Measurements from ENCODE around the gene OBSL1.

DNA sequence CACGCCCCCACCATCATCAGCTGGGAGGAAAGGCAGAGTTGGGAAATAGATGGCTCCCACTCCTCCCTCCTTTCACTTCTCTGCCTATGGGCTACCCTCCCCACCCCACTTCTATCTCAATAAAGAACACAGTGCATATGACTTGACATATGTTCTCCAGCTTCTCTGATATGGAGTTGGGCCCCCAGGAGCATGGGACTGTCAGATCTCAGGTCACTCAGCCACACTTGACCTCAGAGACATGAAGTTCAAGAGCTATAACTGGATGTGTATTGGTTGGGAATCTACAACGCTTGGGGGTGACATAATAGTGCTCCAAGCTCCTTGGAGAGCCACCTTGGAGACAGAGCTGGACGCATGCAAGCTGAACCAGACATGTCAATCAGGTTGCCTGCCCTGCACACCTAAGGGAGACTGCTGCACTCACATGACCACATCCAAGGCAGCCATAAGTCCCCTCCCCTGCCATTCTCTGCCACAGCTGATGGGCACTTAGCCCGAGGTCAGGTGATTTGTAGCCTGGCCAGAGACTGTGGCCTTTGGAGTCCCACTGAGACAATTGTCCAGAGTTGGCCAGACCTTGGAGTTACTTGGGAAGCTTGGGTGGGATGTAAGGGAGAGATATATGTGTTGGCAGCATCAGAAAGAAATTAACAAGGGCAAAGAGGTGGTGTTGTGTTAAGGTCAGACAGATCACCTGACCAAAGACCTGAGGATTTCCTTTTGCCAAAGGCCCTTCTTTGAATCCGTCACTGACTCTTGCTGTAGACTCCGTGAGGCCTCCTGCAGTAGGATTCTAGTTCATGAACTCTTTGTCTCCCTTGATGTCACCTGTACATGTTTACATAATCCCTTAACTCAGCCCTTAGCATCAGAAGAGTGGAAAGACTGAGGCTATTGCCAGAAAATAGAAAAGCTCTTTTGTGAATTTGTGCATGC, 4.5 kb upstream of the OBSL1 start:
- TF ChIP-seq, protein P1, sequence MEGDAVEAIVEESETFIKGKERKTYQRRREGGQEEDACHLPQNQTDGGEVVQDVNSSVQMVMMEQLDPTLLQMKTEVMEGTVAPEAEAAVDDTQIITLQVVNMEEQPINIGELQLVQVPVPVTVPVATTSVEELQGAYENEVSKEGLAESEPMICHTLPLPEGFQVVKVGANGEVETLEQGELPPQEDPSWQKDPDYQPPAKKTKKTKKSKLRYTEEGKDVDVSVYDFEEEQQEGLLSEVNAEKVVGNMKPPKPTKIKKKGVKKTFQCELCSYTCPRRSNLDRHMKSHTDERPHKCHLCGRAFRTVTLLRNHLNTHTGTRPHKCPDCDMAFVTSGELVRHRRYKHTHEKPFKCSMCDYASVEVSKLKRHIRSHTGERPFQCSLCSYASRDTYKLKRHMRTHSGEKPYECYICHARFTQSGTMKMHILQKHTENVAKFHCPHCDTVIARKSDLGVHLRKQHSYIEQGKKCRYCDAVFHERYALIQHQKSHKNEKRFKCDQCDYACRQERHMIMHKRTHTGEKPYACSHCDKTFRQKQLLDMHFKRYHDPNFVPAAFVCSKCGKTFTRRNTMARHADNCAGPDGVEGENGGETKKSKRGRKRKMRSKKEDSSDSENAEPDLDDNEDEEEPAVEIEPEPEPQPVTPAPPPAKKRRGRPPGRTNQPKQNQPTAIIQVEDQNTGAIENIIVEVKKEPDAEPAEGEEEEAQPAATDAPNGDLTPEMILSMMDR (IDR thresholded peaks at IDR 0.05): no peak
- no peak for TF ChIP-seq ZFX (IDR thresholded peaks at IDR 0.05; ENCODE audit: borderline replicate concordance)
